Naive thymus-derived CD4-positive, alpha-beta T cell (primary cell): ENCODE data around the gene HMG20A. TPM values are rescaled to one million over a fixed set of nuclear protein-coding genes. Genes with fewer than 3 reads are reported as not detected.

Experiments used
- ATAC-seq: fragments of 150-1000 bp; cut with Tn5 transposase; 2 replicates; pipeline ENCODE4 v1.10.0; 2021; ENCODE audit warnings: mild to moderate bottlenecking, moderate library complexity
- CTCF ChIA-PET: fragments of 350-600 bp; sonication (Branson Sonifier 250); formaldehyde crosslinking; loops from one replicate; lab custom pipeline; 2021; ENCODE audit warnings: antibody characterized with exemption; lab: Charles Lee
- POLR2A ChIA-PET: fragments of 350-600 bp; sonication (Branson Sonifier 250); formaldehyde crosslinking; loops from one replicate; lab custom pipeline; 2021; ENCODE audit warnings: antibody characterized with exemption, inconsistent platforms; lab: Charles Lee
- DNase-seq, 9 donors: peaks; one replicate each; pipeline versions ENCODE4 v3.0.0 to v3.0.0-alpha.2; 2020 to 2022; ENCODE audit warnings: mixed read lengths in 1 of 9
- H3K27ac ChIP-seq: one replicate; pipeline ENCODE4 v1.7.0; 2013; ENCODE audit warnings: mild to moderate bottlenecking, low read depth, low read length, moderate library complexity
- H3K27me3 ChIP-seq, 2 donors: one replicate each; pipeline ENCODE4 v1.7.0; 2013; ENCODE audit warnings: low read length in 2 of 2, mild to moderate bottlenecking in 2 of 2, moderate library complexity in 2 of 2; ENCODE audit not compliant: control insufficient read depth in 2 of 2, insufficient read depth in 2 of 2
- H3K36me3 ChIP-seq, 3 experiments: 1 replicate in 2 of 3; 2 replicates in 1 of 3; pipeline ENCODE4 v1.7.0; 2013; ENCODE audit warnings: low read length in 3 of 3, mild to moderate bottlenecking in 3 of 3, moderate library complexity in 1 of 3; ENCODE audit not compliant: insufficient read depth in 3 of 3, control insufficient read depth in 2 of 3
- H3K4me1 ChIP-seq, 2 donors: one replicate each; pipeline ENCODE4 v1.7.0; 2013; ENCODE audit warnings: low read length in 2 of 2, mild to moderate bottlenecking in 2 of 2, moderate library complexity in 1 of 2; ENCODE audit not compliant: control insufficient read depth in 2 of 2, insufficient read depth in 2 of 2
- H3K4me3 ChIP-seq: 2 replicates; pipeline ENCODE4 v1.7.0; 2013; ENCODE audit warnings: mild to moderate bottlenecking, low read length
- H3K9me3 ChIP-seq, 3 experiments: 1 replicate in 2 of 3; 2 replicates in 1 of 3; pipeline ENCODE4 v1.7.0; 2013; ENCODE audit warnings: low read length in 3 of 3; ENCODE audit not compliant: control insufficient read depth in 2 of 3
- H3K27ac Mint-ChIP-seq, 9 donors: one replicate each; pipeline ENCODE4 v1.8.0; 2020 to 2022; ENCODE audit warnings: mixed read lengths in 9 of 9, mild to moderate bottlenecking in 8 of 9, moderate library complexity in 5 of 9, inconsistent platforms in 2 of 9
- H3K27me3 Mint-ChIP-seq, 5 donors: one replicate each; pipeline ENCODE4 v1.8.0; 2021 to 2022; ENCODE audit warnings: mixed read lengths in 5 of 5, mild to moderate bottlenecking in 1 of 5
- H3K36me3 Mint-ChIP-seq, 5 donors: one replicate each; pipeline ENCODE4 v1.8.0; 2020 to 2022; ENCODE audit warnings: mixed read lengths in 5 of 5, mild to moderate bottlenecking in 3 of 5, inconsistent platforms in 1 of 5
- H3K4me1 Mint-ChIP-seq, 7 donors: one replicate each; pipeline ENCODE4 v1.8.0; 2020 to 2022; ENCODE audit warnings: mixed read lengths in 7 of 7, mild to moderate bottlenecking in 3 of 7, inconsistent platforms in 1 of 7
- H3K4me3 Mint-ChIP-seq, 10 donors: one replicate each; pipeline ENCODE4 v1.8.0; 2020 to 2022; ENCODE audit warnings: mild to moderate bottlenecking in 10 of 10, mixed read lengths in 10 of 10, moderate library complexity in 6 of 10, inconsistent platforms in 2 of 10
- H3K9me3 Mint-ChIP-seq, 11 donors: one replicate each; pipeline ENCODE4 v1.8.0; 2020 to 2022; ENCODE audit warnings: mixed read lengths in 11 of 11, mild to moderate bottlenecking in 4 of 11, inconsistent platforms in 1 of 11, moderate library complexity in 1 of 11
- intact Hi-C, 2 donors: fragments of 100-400 bp; cut with micrococcal nuclease; formaldehyde crosslinking; loops; one replicate each; pipeline ENCODE4 v1.15.1; 2023
- polyA plus RNA-seq, 2 donors: library from polyadenylated mRNA; unstranded; fragments of 300-500 nt; fragmentation: Illumina TruSeq; gene quantifications; one replicate each; pipeline ENCODE4 v1.2.3, GENCODE V29; 2021
- total RNA-seq, 6 experiments: library from RNA in 5 of 6; stranded (reverse) in 5 of 6; gene quantifications; 1 replicate in 5 of 6; 2 replicates in 1 of 6; pipeline ENCODE4 v1.2.3 and lab custom pipeline; 2021 to 2026

Gene HMG20A
- total and polyA plus RNA-seq, 7 experiments from 2014 or later: 26.9 to 61.1 (median 38.4) TPM

- DNase-seq: no peak
- no peak overlapping the region for H3K27ac ChIP-seq
- peak overlapping the region in 4 of 10 donors; percentile 21 to 33 (median 32) for H3K4me3 Mint-ChIP-seq
Measured at GRCh38 chr15:77487888-77488287, 67.2 kb downstream of the HMG20A start.

GRCh38 chr15:77489647-77490046 is 69.0 kb downstream of the HMG20A start:
- H3K27me3 Mint-ChIP-seq: no peaks in the 10 kb centered on the region
- ChIA-PET CTCF (no interaction called here), POLR2A (no interaction called here)
- Histone ChIP-seq H3K36me3 (peaks cover 0 to 5% (median 0%) of the 10 kb centered on the region in 3 experiments), H3K27ac (no peak overlapping the region), H3K9me3 (no peaks in the 10 kb centered on the region), H3K27me3 (no peaks in the 10 kb centered on the region), H3K4me3 (no peak overlapping the region), H3K4me1 (peaks cover 0 to 15% of the 10 kb centered on the region in 2 donors)
- peaks cover 3 to 20% (median 6%) of the 10 kb centered on the region in 5 donors for H3K36me3 Mint-ChIP-seq
- peak overlapping the region in 3 of 9 donors; percentile 9 to 65 (median 12) for H3K27ac Mint-ChIP-seq
- intact Hi-C loops: loop anchor here (5.0 kb wide), 1 partner anchor 67 kb away; the partner anchor contains the start of genes HMG20A (in 2 of the 2) and PEAK1 (in 2 of the 2)
- H3K4me3 Mint-ChIP-seq: no peak overlapping the region
- DNase-seq (no peak), ATAC-seq (no peak)
- H3K9me3 Mint-ChIP-seq: no peaks in the 10 kb centered on the region
- peaks cover 20 to 51% (median 49%) of the 10 kb centered on the region in 7 donors for H3K4me1 Mint-ChIP-seq

More at GRCh38 chr15:77487888-77488287, 67.2 kb downstream of the HMG20A start:
- Mint-ChIP-seq H3K4me1 (peaks cover 12 to 35% (median 33%) of the 10 kb centered on the region in 7 donors), H3K27me3 (no peaks in the 10 kb centered on the region), H3K9me3 (no peaks in the 10 kb centered on the region), H3K27ac (peak overlapping the region in 7 of 9 donors; percentile 28 to 80 (median 73)), H3K36me3 (peaks cover 4 to 31% (median 9%) of the 10 kb centered on the region in 5 donors)
- Histone ChIP-seq H3K4me1 (peaks cover 0 to 11% of the 10 kb centered on the region in 2 donors), H3K36me3 (peaks cover 0 to 21% (median 0%) of the 10 kb centered on the region in 3 experiments), H3K4me3 (no peak overlapping the region), H3K27me3 (no peaks in the 10 kb centered on the region), H3K9me3 (no peaks in the 10 kb centered on the region)
- POLR2A ChIA-PET: interaction anchor here (0.6 kb wide), 1 partner anchor 448 kb away, joined by 3 read pairs; no protein-coding TSS in a partner anchor
- ATAC-seq: no peak
- CTCF ChIA-PET: interaction anchor here (0.8 to 1.2 kb wide), 2 partner anchors 366 to 370 kb away, joined by 3 read pairs; no protein-coding TSS in a partner anchor
- intact Hi-C loops: loop anchor here in 1 of 2 donors (5.0 kb wide), 1 partner anchor 66 kb away; the partner anchor contains the start of genes HMG20A and PEAK1

GRCh38 chr15:77493324-77493907 is 72.7 kb downstream of the HMG20A start:
- H3K27ac Mint-ChIP-seq: peak overlapping the region; percentile 9 to 76 (median 46)
- intact Hi-C loops: loop anchor here in 1 of 2 donors (5.0 kb wide), 1 partner anchor 71 kb away; the partner anchor contains the start of genes HMG20A and PEAK1

GRCh38 chr15:77494073-77494867 is 73.6 kb downstream of the HMG20A start:
- POLR2A ChIA-PET: no interaction called here
- peaks cover 3 to 5% of the 10 kb centered on the region in 2 donors for H3K4me1 ChIP-seq
- no peak for ATAC-seq
- H3K27me3 Mint-ChIP-seq: no peaks in the 10 kb centered on the region
- no peaks in the 10 kb centered on the region for H3K27me3 ChIP-seq
- H3K4me1 Mint-ChIP-seq: peaks cover 13 to 34% (median 25%) of the 10 kb centered on the region in 7 donors
- H3K9me3 Mint-ChIP-seq: no peaks in the 10 kb centered on the region
- no peak for DNase-seq
- H3K36me3 Mint-ChIP-seq: peaks cover 0 to 13% (median 4%) of the 10 kb centered on the region in 5 donors
- H3K27ac ChIP-seq: no peak overlapping the region
- H3K9me3 ChIP-seq: no peaks in the 10 kb centered on the region
- CTCF ChIA-PET: interaction anchor here (0.6 to 1.1 kb wide), 3 partner anchors 375 to 589 kb away, joined by 3 to 8 read pairs (median 3); no protein-coding TSS in a partner anchor
- H3K4me3 ChIP-seq: no peak overlapping the region
- intact Hi-C loops: loop anchor here in 1 of 2 donors (5.0 kb wide), 1 partner anchor 72 kb away; the partner anchor contains the start of genes HMG20A and PEAK1
- no peak overlapping the region for H3K4me3 Mint-ChIP-seq
- H3K27ac Mint-ChIP-seq: peak overlapping the region in 4 of 9 donors; percentile 14 to 46 (median 21)
- H3K36me3 ChIP-seq: no peaks in the 10 kb centered on the region

More at GRCh38 chr15:77493324-77493907, 72.7 kb downstream of the HMG20A start:
- H3K4me1 ChIP-seq: peaks cover 3 to 5% of the 10 kb centered on the region in 2 donors
- no peak overlapping the region for H3K27ac ChIP-seq
- no peak overlapping the region for H3K4me3 ChIP-seq
- Mint-ChIP-seq H3K9me3 (no peaks in the 10 kb centered on the region), H3K4me1 (peaks cover 13 to 34% (median 25%) of the 10 kb centered on the region in 7 donors), H3K27me3 (no peaks in the 10 kb centered on the region), H3K36me3 (peaks cover 0 to 11% (median 4%) of the 10 kb centered on the region in 5 donors), H3K4me3 (peak overlapping the region in 3 of 10 donors; percentile 2 to 40 (median 6))
- H3K27me3 ChIP-seq: no peaks in the 10 kb centered on the region
- POLR2A ChIA-PET: no interaction called here
- H3K9me3 ChIP-seq: no peaks in the 10 kb centered on the region
- H3K36me3 ChIP-seq: no peaks in the 10 kb centered on the region
- DNase-seq (peak in 1 of 9 donors; percentile 11), ATAC-seq (peak; percentile 74)
- CTCF ChIA-PET: interaction anchor here (0.8 kb wide), 1 partner anchor 72 kb away, joined by 3 read pairs; no protein-coding TSS in a partner anchor

GRCh38 chr15:77494964-77495363 is 74.3 kb downstream of the HMG20A start:
- intact Hi-C loops: loop anchor here in 1 of 2 donors (5.0 kb wide), 1 partner anchor 73 kb away; the partner anchor contains the start of genes HMG20A and PEAK1
- ChIA-PET POLR2A (interaction anchor here (1.7 kb wide), 1 partner anchor 521 kb away, joined by 3 read pairs; no protein-coding TSS in a partner anchor), CTCF (interaction anchor here (0.6 to 1.1 kb wide), 3 partner anchors 376 to 589 kb away, joined by 3 to 8 read pairs (median 3); no protein-coding TSS in a partner anchor)

More at GRCh38 chr15:77494964-77495363, 74.3 kb downstream of the HMG20A start:
- no peaks in the 10 kb centered on the region for H3K9me3 Mint-ChIP-seq
- Histone ChIP-seq H3K27me3 (no peaks in the 10 kb centered on the region), H3K27ac (no peak overlapping the region), H3K4me1 (peaks cover 3 to 5% of the 10 kb centered on the region in 2 donors), H3K4me3 (no peak overlapping the region), H3K36me3 (no peaks in the 10 kb centered on the region), H3K9me3 (no peaks in the 10 kb centered on the region)
- peaks cover 0 to 16% (median 4%) of the 10 kb centered on the region in 5 donors for H3K36me3 Mint-ChIP-seq
- H3K27me3 Mint-ChIP-seq: no peaks in the 10 kb centered on the region
- H3K4me3 Mint-ChIP-seq: no peak overlapping the region
- DNase-seq: no peak
- H3K27ac Mint-ChIP-seq: peak overlapping the region in 1 of 9 donors; percentile 10
- peaks cover 13 to 34% (median 25%) of the 10 kb centered on the region in 7 donors for H3K4me1 Mint-ChIP-seq
- ATAC-seq: no peak
